WTC11 (cell line): ENCODE data around the gene KCNB1. TPM values are rescaled to one million over a fixed set of nuclear protein-coding genes. Genes with fewer than 3 reads are reported as not detected.

ENCODE experiments used
- ATAC-seq: fragments of 200-7000 bp; cut with Tn5 transposase; 2 replicates; pipeline ENCODE4 v1.10.0; 2021; ENCODE audit warnings: mild to moderate bottlenecking, moderate library complexity
- CTCF ChIA-PET: fragments of 300-600 bp; sonication (Branson Sonifier 250); formaldehyde crosslinking; loops from one replicate; lab custom pipeline; 2021; ENCODE audit warnings: antibody characterized with exemption; lab: Charles Lee
- POLR2A ChIA-PET: fragments of 350-600 bp; sonication (Branson Sonifier 250); formaldehyde crosslinking; loops from one replicate; lab custom pipeline; 2021; ENCODE audit warnings: antibody characterized with exemption; lab: Charles Lee
- DNase-seq: peaks from one replicate; pipeline ENCODE4 v3.0.0; 2021; ENCODE audit warnings: low spot score
- H3K27ac Mint-ChIP-seq: 2 replicates; pipeline ENCODE4 v1.8.0; 2021; ENCODE audit warnings: mixed read lengths
- H3K27me3 Mint-ChIP-seq: 2 replicates; pipeline ENCODE4 v1.8.0; 2021; ENCODE audit warnings: low read depth, mild to moderate bottlenecking, moderate library complexity, mixed read lengths
- H3K36me3 Mint-ChIP-seq: 2 replicates; pipeline ENCODE4 v1.8.0; 2021; ENCODE audit warnings: mixed read lengths
- H3K4me1 Mint-ChIP-seq: 2 replicates; pipeline ENCODE4 v1.8.0; 2022; ENCODE audit warnings: mixed read lengths
- H3K4me3 Mint-ChIP-seq: 2 replicates; pipeline ENCODE4 v1.8.0; 2021; ENCODE audit warnings: mild to moderate bottlenecking, moderate library complexity, mixed read lengths
- H3K9me3 Mint-ChIP-seq: 2 replicates; pipeline ENCODE4 v1.8.0; 2021; ENCODE audit warnings: mixed read lengths
- ATF1 ChIP-seq: sonication (generic); formaldehyde crosslinking; IDR thresholded peaks from 2 replicates; pipeline ENCODE4 v1.8.1; 2023; ENCODE audit warnings: mild to moderate bottlenecking, moderate library complexity, missing genetic modification reagents
- ATF2 ChIP-seq: sonication (generic); formaldehyde crosslinking; IDR thresholded peaks from 2 replicates; pipeline ENCODE4 v1.8.1; 2022; ENCODE audit warnings: low read depth, missing genetic modification reagents, borderline replicate concordance
- CREB1 ChIP-seq: sonication (generic); formaldehyde crosslinking; IDR thresholded peaks from 2 replicates; pipeline ENCODE4 v1.8.0; 2023; ENCODE audit warnings: mild to moderate bottlenecking, missing genetic modification reagents
- ELF4 ChIP-seq: sonication (generic); formaldehyde crosslinking; IDR thresholded peaks from 2 replicates; pipeline ENCODE4 v1.8.1; 2022; ENCODE audit warnings: low read depth, mild to moderate bottlenecking, moderate library complexity, missing genetic modification reagents
- ESRRA ChIP-seq: sonication (generic); formaldehyde crosslinking; IDR thresholded peaks from 2 replicates; pipeline ENCODE4 v1.8.1; 2022; ENCODE audit warnings: mild to moderate bottlenecking, missing genetic modification reagents, borderline replicate concordance
- FOXK1 ChIP-seq: sonication (generic); formaldehyde crosslinking; IDR thresholded peaks from 2 replicates; pipeline ENCODE4 v1.8.0; 2022; ENCODE audit warnings: mild to moderate bottlenecking, moderate library complexity, missing genetic modification reagents
- IRF2 ChIP-seq: sonication (generic); formaldehyde crosslinking; IDR thresholded peaks from 2 replicates; pipeline ENCODE4 v1.8.0; 2022; ENCODE audit warnings: low read depth, missing genetic modification reagents, borderline replicate concordance
- MYBL2 ChIP-seq: sonication (generic); formaldehyde crosslinking; IDR thresholded peaks from 2 replicates; pipeline ENCODE4 v1.8.1; 2023; ENCODE audit warnings: mild to moderate bottlenecking, moderate library complexity, missing genetic modification reagents
- NFATC4 ChIP-seq: fragments of 250-450 bp; sonication (Bioruptor Pico); IDR thresholded peaks from 2 replicates; pipeline ENCODE4 v1.9.0; 2021; ENCODE audit warnings: mild to moderate bottlenecking
- NFE2L1 ChIP-seq: sonication (generic); formaldehyde crosslinking; IDR thresholded peaks from 2 replicates; pipeline ENCODE4 v1.8.1; 2023; ENCODE audit warnings: missing genetic modification reagents
- NR1H2 ChIP-seq: sonication (generic); formaldehyde crosslinking; IDR thresholded peaks from 2 replicates; pipeline ENCODE4 v1.9.0; 2021; ENCODE audit warnings: mild to moderate bottlenecking, moderate library complexity, missing genetic modification reagents
- NR2C2 ChIP-seq: sonication (generic); formaldehyde crosslinking; IDR thresholded peaks from 2 replicates; pipeline ENCODE4 v1.8.0; 2022; ENCODE audit warnings: mild to moderate bottlenecking, missing genetic modification reagents
- NR3C1 ChIP-seq: sonication (generic); formaldehyde crosslinking; conservative IDR thresholded peaks from 2 replicates; pipeline ENCODE4 v1.8.1; 2023; ENCODE audit warnings: low read depth, mild to moderate bottlenecking, missing genetic modification reagents
- OVOL2 ChIP-seq: fragments of 250-450 bp; sonication (Bioruptor Pico); IDR thresholded peaks from 2 replicates; pipeline ENCODE4 v1.9.0; 2021; ENCODE audit warnings: mild to moderate bottlenecking, borderline replicate concordance
- TEAD4 ChIP-seq: sonication (generic); formaldehyde crosslinking; IDR thresholded peaks from 2 replicates; pipeline ENCODE4 v1.8.0; 2022; ENCODE audit warnings: mild to moderate bottlenecking, missing genetic modification reagents
- ZNF121 ChIP-seq: sonication (generic); formaldehyde crosslinking; IDR thresholded peaks from 2 replicates; pipeline ENCODE4 v1.8.0; 2023; ENCODE audit warnings: missing genetic modification reagents
- ZNF281 ChIP-seq: sonication (generic); formaldehyde crosslinking; IDR thresholded peaks from 2 replicates; pipeline ENCODE4 v1.8.0; 2023; ENCODE audit warnings: mild to moderate bottlenecking, missing genetic modification reagents
- ZNF416 ChIP-seq: fragments of 250-450 bp; sonication (Bioruptor Pico); IDR thresholded peaks from 2 replicates; pipeline ENCODE4 v1.9.0; 2021; ENCODE audit warnings: mild to moderate bottlenecking, inconsistent platforms
- total RNA-seq: library from RNA; stranded (reverse); gene quantifications from 3 replicates; pipeline ENCODE4 v1.2.3, GENCODE V29; 2021
- TF ChIP-seq, protein P1 (sequence below): sonication (generic); formaldehyde crosslinking; conservative IDR thresholded peaks from 2 replicates; pipeline ENCODE4 v1.8.1; 2022; ENCODE audit warnings: mild to moderate bottlenecking, missing genetic modification reagents
- TF ChIP-seq, protein P2 (sequence below): sonication (generic); formaldehyde crosslinking; IDR thresholded peaks from 2 replicates; pipeline ENCODE4 v1.8.0; 2022; ENCODE audit warnings: mild to moderate bottlenecking, missing genetic modification reagents
- TF ChIP-seq, protein P3 (sequence below): sonication (generic); formaldehyde crosslinking; IDR thresholded peaks from 2 replicates; pipeline ENCODE4 v1.8.1; 2023; ENCODE audit warnings: mild to moderate bottlenecking, moderate library complexity, missing genetic modification reagents
- TF ChIP-seq, protein P4 (sequence below): sonication (generic); formaldehyde crosslinking; IDR thresholded peaks from 2 replicates; pipeline ENCODE4 v1.8.0; 2022; ENCODE audit warnings: mild to moderate bottlenecking, missing genetic modification reagents
- TF ChIP-seq, protein P5 (sequence below): sonication (generic); formaldehyde crosslinking; IDR thresholded peaks from 2 replicates; pipeline ENCODE4 v1.8.1; 2022; ENCODE audit warnings: mild to moderate bottlenecking, moderate library complexity, missing genetic modification reagents
- TF ChIP-seq, protein P6 (sequence below): sonication (generic); formaldehyde crosslinking; IDR thresholded peaks from 2 replicates; pipeline ENCODE4 v1.8.1; 2023; ENCODE audit warnings: mild to moderate bottlenecking, missing genetic modification reagents

The KCNB1 gene
- total RNA-seq, 1 experiment from 2014 or later = 1.1 TPM

DNA sequence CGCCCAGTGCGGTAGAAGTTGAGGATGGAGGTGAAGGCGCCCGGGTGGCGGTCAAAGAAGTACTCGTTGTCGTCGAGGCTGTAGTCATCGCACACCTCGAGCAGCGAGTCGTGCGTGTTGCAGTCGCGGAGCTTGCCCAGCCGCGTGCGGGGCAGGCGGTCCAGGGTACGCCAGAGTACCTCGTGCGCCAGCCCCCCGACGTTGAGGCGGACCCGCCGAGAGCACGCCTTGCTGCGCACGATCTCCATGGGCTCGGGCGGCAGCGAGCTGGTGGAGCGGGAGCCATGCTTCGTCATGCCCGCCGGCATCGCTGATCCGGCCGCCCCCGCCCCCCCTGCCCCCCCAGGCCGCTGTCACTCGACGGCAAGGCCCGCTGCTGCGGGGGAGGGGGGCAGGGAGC, 295 bp downstream of the KCNB1 start:
- TF ChIP-seq NR2C2 (CRISPR knock-in tag) = peak; percentile 54
- TF ChIP-seq NR1H2 (CRISPR knock-in tag) = 0 out of 2 replicates have a peak, but pooled peaks have one; percentile 30
- TF ChIP-seq ATF1 (CRISPR knock-in tag) = peak; percentile 65; the same call in 1 of the 2 replicates
- TF ChIP-seq, protein P1, sequence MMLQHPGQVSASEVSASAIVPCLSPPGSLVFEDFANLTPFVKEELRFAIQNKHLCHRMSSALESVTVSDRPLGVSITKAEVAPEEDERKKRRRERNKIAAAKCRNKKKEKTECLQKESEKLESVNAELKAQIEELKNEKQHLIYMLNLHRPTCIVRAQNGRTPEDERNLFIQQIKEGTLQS (CRISPR knock-in tag) = 0 out of 2 replicates have a peak, but pooled peaks have one; percentile 7
- TF ChIP-seq, protein P2, sequence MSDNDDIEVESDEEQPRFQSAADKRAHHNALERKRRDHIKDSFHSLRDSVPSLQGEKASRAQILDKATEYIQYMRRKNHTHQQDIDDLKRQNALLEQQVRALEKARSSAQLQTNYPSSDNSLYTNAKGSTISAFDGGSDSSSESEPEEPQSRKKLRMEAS (CRISPR knock-in tag) = peak; percentile 14; the same call in 1 of the 2 replicates
- TF ChIP-seq, protein P3, sequence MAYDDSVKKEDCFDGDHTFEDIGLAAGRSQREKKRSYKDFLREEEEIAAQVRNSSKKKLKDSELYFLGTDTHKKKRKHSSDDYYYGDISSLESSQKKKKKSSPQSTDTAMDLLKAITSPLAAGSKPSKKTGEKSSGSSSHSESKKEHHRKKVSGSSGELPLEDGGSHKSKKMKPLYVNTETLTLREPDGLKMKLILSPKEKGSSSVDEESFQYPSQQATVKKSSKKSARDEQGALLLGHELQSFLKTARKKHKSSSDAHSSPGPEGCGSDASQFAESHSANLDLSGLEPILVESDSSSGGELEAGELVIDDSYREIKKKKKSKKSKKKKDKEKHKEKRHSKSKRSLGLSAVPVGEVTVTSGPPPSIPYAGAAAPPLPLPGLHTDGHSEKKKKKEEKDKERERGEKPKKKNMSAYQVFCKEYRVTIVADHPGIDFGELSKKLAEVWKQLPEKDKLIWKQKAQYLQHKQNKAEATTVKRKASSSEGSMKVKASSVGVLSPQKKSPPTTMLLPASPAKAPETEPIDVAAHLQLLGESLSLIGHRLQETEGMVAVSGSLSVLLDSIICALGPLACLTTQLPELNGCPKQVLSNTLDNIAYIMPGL (CRISPR knock-in tag) = 0 out of 2 replicates have a peak, but pooled peaks have one; percentile 5
- TF ChIP-seq ATF2 (CRISPR knock-in tag) = 0 out of 2 replicates have a peak, but pooled peaks have one; percentile 9
- 0 out of 2 replicates have a peak, but pooled peaks have one; percentile 29 for TF ChIP-seq ESRRA (CRISPR knock-in tag)
- TF ChIP-seq NR3C1 = no peak
- no peak for TF ChIP-seq ZNF121 (CRISPR knock-in tag)
- no peaks in the 10 kb centered on the region; the same call in 1 of the 2 replicates for H3K4me1 Mint-ChIP-seq
- ChIA-PET POLR2A (no interaction called here), CTCF (interaction anchor here (0.6 to 5.4 kb wide), 12 partner anchors 24 to 406 kb away, joined by 3 to 121 read pairs (median 20); no protein-coding TSS in a partner anchor)
- no peak overlapping the region for H3K4me3 Mint-ChIP-seq
- H3K9me3 Mint-ChIP-seq = 0 out of 2 replicates have a peak, but pooled peaks cover 4% of the 10 kb centered on the region
- ATAC-seq = no peak
- peaks cover 42% of the 10 kb centered on the region for H3K27me3 Mint-ChIP-seq
- no peak overlapping the region for H3K27ac Mint-ChIP-seq
- no peaks in the 10 kb centered on the region for H3K36me3 Mint-ChIP-seq
- peak; percentile 17 for DNase-seq

GRCh38 chr20:49481116-49481515, 1.4 kb downstream of the KCNB1 start:
- Mint-ChIP-seq H3K4me1 (no peaks in the 10 kb centered on the region; the same call in 1 of the 2 replicates), H3K36me3 (no peaks in the 10 kb centered on the region), H3K9me3 (0 out of 2 replicates have a peak, but pooled peaks cover 4% of the 10 kb centered on the region), H3K27me3 (peaks cover 37% of the 10 kb centered on the region), H3K4me3 (no peak overlapping the region), H3K27ac (no peak overlapping the region)
- CTCF ChIA-PET = interaction anchor here (5.4 kb wide), 1 partner anchor 146 kb away, joined by 117 read pairs; no protein-coding TSS in a partner anchor
- POLR2A ChIA-PET = no interaction called here
- ATAC-seq (no peak), DNase-seq (no peak)
- TF ChIP-seq NFE2L1 (CRISPR knock-in tag) (no peak), IRF2 (CRISPR knock-in tag) (no peak), OVOL2 (CRISPR knock-in tag) (no peak), FOXK1 (no peak), CREB1 (CRISPR knock-in tag) (no peak), ZNF416 (CRISPR knock-in tag) (no peak), ELF4 (CRISPR knock-in tag) (no peak), MYBL2 (CRISPR knock-in tag) (no peak), NFATC4 (no peak), NR1H2 (CRISPR knock-in tag) (no peak), TEAD4 (CRISPR knock-in tag) (no peak), ZNF281 (CRISPR knock-in tag) (no peak)
- TF ChIP-seq, protein P4, sequence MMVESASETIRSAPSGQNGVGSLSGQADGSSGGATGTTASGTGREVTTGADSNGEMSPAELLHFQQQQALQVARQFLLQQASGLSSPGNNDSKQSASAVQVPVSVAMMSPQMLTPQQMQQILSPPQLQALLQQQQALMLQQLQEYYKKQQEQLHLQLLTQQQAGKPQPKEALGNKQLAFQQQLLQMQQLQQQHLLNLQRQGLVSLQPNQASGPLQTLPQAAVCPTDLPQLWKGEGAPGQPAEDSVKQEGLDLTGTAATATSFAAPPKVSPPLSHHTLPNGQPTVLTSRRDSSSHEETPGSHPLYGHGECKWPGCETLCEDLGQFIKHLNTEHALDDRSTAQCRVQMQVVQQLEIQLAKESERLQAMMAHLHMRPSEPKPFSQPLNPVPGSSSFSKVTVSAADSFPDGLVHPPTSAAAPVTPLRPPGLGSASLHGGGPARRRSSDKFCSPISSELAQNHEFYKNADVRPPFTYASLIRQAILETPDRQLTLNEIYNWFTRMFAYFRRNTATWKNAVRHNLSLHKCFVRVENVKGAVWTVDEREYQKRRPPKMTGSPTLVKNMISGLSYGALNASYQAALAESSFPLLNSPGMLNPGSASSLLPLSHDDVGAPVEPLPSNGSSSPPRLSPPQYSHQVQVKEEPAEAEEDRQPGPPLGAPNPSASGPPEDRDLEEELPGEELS (CRISPR knock-in tag) = no peak
- TF ChIP-seq, protein P5, sequence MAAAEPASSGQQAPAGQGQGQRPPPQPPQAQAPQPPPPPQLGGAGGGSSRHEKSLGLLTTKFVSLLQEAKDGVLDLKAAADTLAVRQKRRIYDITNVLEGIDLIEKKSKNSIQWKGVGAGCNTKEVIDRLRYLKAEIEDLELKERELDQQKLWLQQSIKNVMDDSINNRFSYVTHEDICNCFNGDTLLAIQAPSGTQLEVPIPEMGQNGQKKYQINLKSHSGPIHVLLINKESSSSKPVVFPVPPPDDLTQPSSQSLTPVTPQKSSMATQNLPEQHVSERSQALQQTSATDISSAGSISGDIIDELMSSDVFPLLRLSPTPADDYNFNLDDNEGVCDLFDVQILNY (CRISPR knock-in tag) = no peak
- TF ChIP-seq, protein P6, sequence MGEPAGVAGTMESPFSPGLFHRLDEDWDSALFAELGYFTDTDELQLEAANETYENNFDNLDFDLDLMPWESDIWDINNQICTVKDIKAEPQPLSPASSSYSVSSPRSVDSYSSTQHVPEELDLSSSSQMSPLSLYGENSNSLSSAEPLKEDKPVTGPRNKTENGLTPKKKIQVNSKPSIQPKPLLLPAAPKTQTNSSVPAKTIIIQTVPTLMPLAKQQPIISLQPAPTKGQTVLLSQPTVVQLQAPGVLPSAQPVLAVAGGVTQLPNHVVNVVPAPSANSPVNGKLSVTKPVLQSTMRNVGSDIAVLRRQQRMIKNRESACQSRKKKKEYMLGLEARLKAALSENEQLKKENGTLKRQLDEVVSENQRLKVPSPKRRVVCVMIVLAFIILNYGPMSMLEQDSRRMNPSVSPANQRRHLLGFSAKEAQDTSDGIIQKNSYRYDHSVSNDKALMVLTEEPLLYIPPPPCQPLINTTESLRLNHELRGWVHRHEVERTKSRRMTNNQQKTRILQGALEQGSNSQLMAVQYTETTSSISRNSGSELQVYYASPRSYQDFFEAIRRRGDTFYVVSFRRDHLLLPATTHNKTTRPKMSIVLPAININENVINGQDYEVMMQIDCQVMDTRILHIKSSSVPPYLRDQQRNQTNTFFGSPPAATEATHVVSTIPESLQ (CRISPR knock-in tag) = no peak
